Prostate gland (tissue), 2 donors: Measurements from ENCODE around the gene WSB1. TPM values are rescaled to one million over a fixed set of nuclear protein-coding genes. Genes with fewer than 3 reads are reported as not detected.

Source experiments
- DNase-seq: peaks from one replicate; pipeline ENCODE4 v3.0.0-alpha.2; 2019; ENCODE audit warnings: low spot score
- H3K27ac ChIP-seq, 2 donors: fragments of 200-600 bp; sonication (generic); 2 replicates each; pipeline ENCODE4 v1.5.1; 2017 to 2019
- H3K27me3 ChIP-seq: fragments of 200-600 bp; sonication (generic); replicated peaks from 2 replicates; pipeline ENCODE4 v1.5.1; 2019; ENCODE audit not compliant: insufficient read depth
- H3K36me3 ChIP-seq, 2 donors: fragments of 200-600 bp; sonication (generic); 1 replicate in 1 of 2; 2 replicates in 1 of 2; pipeline versions ENCODE4 v1.5.1 to v1.8.1; 2017 to 2019
- H3K4me1 ChIP-seq: fragments of 200-600 bp; sonication (generic); replicated peaks from 2 replicates; pipeline ENCODE4 v1.5.1; 2019
- H3K4me3 ChIP-seq, 2 donors: fragments of 200-600 bp; sonication (generic); 2 replicates each; pipeline ENCODE4 v1.5.1; 2017 to 2019
- H3K9me3 ChIP-seq: fragments of 200-600 bp; sonication (generic); 2 replicates; pipeline ENCODE4 v1.5.1; 2017
- CTCF ChIP-seq, 4 experiments: fragments of 200-600 bp in 2 of 4; fragments of 450-650 bp in 2 of 4; sonication (generic) in 2 of 4; IDR thresholded peaks; 1 replicate in 3 of 4; 2 replicates in 1 of 4; pipeline ENCODE4 v1.5.1; 2016 to 2019; ENCODE audit warnings: antibody characterized with exemption in 4 of 4, mild to moderate bottlenecking in 2 of 4, moderate library complexity in 2 of 4
- POLR2A ChIP-seq: fragments of 450-650 bp; IDR thresholded peaks from one replicate; pipeline ENCODE4 v1.6.1; 2016; ENCODE audit warnings: antibody characterized with exemption, mild to moderate bottlenecking
- POLR2AphosphoS5 ChIP-seq: sonication (generic); formaldehyde crosslinking; IDR thresholded peaks from one replicate; pipeline ENCODE4 v1.6.1; 2017; ENCODE audit warnings: antibody characterized with exemption
- WGBS: methylation state at CpG from one replicate; pipeline ENCODE4 v1.1.5; 2018; 5-methylcytosine and 5-hydroxymethylcytosine counted together
- intact Hi-C: fragments of 100-400 bp; cut with DNase I; formaldehyde crosslinking; loops from one replicate; pipeline ENCODE4 v1.14.2; 2022
- total RNA-seq, 2 donors: library from RNA; depleted of rRNA; stranded (reverse); fragments of >200 nt; gene quantifications; one replicate each; pipeline ENCODE4 v1.1.0, GENCODE V29; 2016

Gene WSB1, protein sequence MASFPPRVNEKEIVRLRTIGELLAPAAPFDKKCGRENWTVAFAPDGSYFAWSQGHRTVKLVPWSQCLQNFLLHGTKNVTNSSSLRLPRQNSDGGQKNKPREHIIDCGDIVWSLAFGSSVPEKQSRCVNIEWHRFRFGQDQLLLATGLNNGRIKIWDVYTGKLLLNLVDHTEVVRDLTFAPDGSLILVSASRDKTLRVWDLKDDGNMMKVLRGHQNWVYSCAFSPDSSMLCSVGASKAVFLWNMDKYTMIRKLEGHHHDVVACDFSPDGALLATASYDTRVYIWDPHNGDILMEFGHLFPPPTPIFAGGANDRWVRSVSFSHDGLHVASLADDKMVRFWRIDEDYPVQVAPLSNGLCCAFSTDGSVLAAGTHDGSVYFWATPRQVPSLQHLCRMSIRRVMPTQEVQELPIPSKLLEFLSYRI
- total RNA-seq = 100 to 1,000 TPM in 1 of 2 donors, 10 to 100 TPM in 1; 45.7 to 116 TPM

- Histone ChIP-seq H3K36me3 (no peaks in the 10 kb centered on the region), H3K9me3 (no peaks in the 10 kb centered on the region), H3K27ac (peak within 1 kb of the TSS; percentile 99 to 100), H3K4me3 (peak within 1 kb of the TSS; percentile 82 to 96), H3K4me1 (no peaks in the 10 kb centered on the region), H3K27me3 (no peaks in the 10 kb centered on the region)
- under 1% methylated on average over 65 of the region's 66 CpGs for WGBS
- DNase-seq = peak; percentile 94
- intact Hi-C loops = loop anchor here (1.0 to 5.0 kb wide), 2 partner anchors 39 to 47 kb away; no protein-coding TSS in a partner anchor
- TF ChIP-seq CTCF (IDR thresholded peaks at IDR 0.05) (peak in 3 of 4 experiments; percentile 4 to 40 (median 17)), POLR2AphosphoS5 (peak; percentile 98), POLR2A (peak; percentile 99)
These were observed at the start of gene WSB1 for GRCh38 chr17:27293898-27294688. Gene WSB1, plus strand, starts transcription at chr17:27294114. Its CDS starts 282 bp downstream, at chr17:27294396.

DNA sequence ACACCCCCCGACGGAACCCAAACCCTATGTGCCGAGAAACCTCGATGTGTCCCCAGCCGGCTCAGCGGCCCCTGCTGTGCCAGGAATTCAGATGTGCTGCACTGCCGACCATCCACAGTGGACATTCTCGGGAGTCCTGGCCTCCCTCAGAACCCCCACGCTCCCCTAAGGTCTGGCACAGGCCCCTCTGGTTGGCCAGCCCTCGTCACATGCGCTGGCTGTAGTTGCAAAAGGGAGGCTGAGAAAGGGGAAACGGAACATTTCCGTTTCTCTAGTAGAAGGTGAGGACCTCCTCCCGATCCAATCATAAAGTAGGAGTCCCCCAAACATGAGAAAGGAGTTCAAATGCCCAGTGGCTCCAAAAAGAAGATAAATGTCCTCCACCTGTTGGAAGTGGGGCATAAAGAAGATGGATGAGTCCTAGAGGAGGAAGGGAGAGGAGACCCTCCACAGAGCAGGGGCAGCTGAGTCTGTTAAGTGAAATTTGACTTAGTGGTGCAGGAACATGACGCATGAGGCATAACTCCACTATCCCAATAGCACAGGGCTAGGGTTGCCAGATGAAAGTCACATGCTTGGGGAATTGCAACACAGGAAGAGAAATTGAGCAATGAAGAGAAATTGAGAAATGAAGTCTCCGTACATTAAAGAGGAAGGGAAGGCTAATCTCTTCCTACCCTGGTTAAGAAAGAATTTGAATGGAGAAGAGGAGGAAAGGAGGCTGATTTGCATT, 49.3 kb upstream of the WSB1 start:
- Histone ChIP-seq H3K27me3 (no peaks in the 10 kb centered on the region), H3K4me1 (peaks cover 7% of the 10 kb centered on the region), H3K4me3 (no peak overlapping the region), H3K36me3 (no peaks in the 10 kb centered on the region), H3K27ac (peak overlapping the region; percentile 67 to 77), H3K9me3 (no peaks in the 10 kb centered on the region)
- DNase-seq = peak; percentile 78
- TF ChIP-seq POLR2AphosphoS5 (peak; percentile 96), POLR2A (no peak)
- intact Hi-C loops = loop anchor here (1.0 to 5.0 kb wide), 4 partner anchors 48 to 213 kb away; partner anchors contain the start of genes KSR1 and WSB1
- WGBS = 74% methylated on average over 16 of the region's 16 CpGs

DNA sequence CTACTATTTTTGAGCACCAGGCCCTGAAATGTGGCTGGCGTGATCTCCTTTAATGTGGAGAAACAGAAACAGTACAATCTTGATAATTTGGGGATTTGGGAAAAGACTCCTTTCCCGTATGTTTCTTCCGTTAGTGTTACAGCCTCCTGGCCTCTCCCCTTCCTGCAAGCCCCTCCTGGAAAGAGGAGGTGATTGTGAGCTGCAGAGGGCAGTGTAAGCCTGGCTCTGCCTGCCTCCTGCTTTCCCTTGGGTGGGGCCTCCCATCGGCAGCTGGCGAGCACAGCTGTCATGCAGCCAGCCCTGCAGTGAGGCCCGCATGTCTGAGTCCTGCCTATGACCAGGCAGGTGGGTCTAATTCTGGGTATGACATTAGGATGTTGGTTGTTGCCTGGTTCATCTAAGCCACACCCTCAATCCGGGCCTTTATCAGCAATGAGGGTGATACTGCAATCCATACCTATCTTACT, 48.7 kb upstream of the WSB1 start:
- no peaks in the 10 kb centered on the region for H3K27me3 ChIP-seq
- intact Hi-C loops = loop anchor here (1.0 to 5.0 kb wide), 3 partner anchors 47 to 88 kb away; partner anchors contain the start of gene WSB1
- peak; percentile 56 for DNase-seq
- no peaks in the 10 kb centered on the region for H3K36me3 ChIP-seq
- TF ChIP-seq POLR2AphosphoS5 = no peak
- TF ChIP-seq CTCF (IDR thresholded peaks at IDR 0.05) = peak; percentile 22 to 70 (median 62)
- H3K9me3 ChIP-seq = no peaks in the 10 kb centered on the region
- H3K4me1 ChIP-seq = peaks cover 7% of the 10 kb centered on the region
- 10% methylated on average over 7 of the region's 7 CpGs for WGBS
- H3K27ac ChIP-seq = peak overlapping the region; percentile 67 to 77
- no peak overlapping the region for H3K4me3 ChIP-seq

DNA sequence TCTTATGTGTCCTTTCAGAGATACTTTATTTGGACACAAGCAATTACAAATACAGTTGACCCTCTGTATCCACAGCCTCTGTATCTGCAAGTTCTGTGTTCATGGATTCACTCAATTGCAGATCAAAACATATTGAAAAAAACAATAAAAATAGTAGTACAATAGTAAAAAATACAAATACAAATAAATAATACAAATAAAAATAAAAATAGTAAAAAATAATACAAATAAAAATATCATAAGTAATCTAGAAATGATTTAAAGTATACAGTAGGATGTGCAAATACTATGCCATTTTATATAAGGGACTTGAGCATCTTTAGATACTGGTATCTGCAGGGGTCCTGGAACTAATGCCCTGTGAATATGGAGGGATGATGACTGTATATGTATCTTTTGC, 47.4 kb upstream of the WSB1 start:
- no peak overlapping the region for H3K27ac ChIP-seq

More for the DNA sequence above, 47.4 kb upstream of the WSB1 start:
- H3K4me3 ChIP-seq = no peak overlapping the region
- TF ChIP-seq POLR2A (no peak), CTCF (IDR thresholded peaks at IDR 0.05) (no peak), POLR2AphosphoS5 (no peak)
- H3K4me1 ChIP-seq = peaks cover 7% of the 10 kb centered on the region
- no peaks in the 10 kb centered on the region for H3K27me3 ChIP-seq
- intact Hi-C loops = loop anchor here (5.0 kb wide), 2 partner anchors 46 to 71 kb away; partner anchors contain the start of gene WSB1
- no peaks in the 10 kb centered on the region for H3K36me3 ChIP-seq
- H3K9me3 ChIP-seq = no peaks in the 10 kb centered on the region
- DNase-seq = no peak
